IPS-18a (cell line): ENCODE results near the gene ZSCAN12.

Experiments used
- H3K27ac ChIP-seq: one replicate; pipeline ENCODE4 v1.5.1; 2013; ENCODE audit warnings: low read length
- H3K27me3 ChIP-seq: one replicate; pipeline ENCODE4 v1.6.1; 2013; ENCODE audit warnings: mild to moderate bottlenecking, low read length; ENCODE audit not compliant: control insufficient read depth, insufficient read depth
- H3K36me3 ChIP-seq: one replicate; pipeline ENCODE4 v1.6.1; 2013; ENCODE audit warnings: low read depth, low read length; ENCODE audit not compliant: control insufficient read depth
- H3K4me1 ChIP-seq: one replicate; pipeline ENCODE4 v1.6.1; 2013; ENCODE audit warnings: low read depth, low read length; ENCODE audit not compliant: control insufficient read depth
- H3K4me3 ChIP-seq: one replicate; pipeline ENCODE4 v1.5.1; 2013; ENCODE audit warnings: low read length
- H3K9ac ChIP-seq: one replicate; pipeline ENCODE4 v1.6.1; 2013; ENCODE audit warnings: mild to moderate bottlenecking, low read length, moderate library complexity
- H3K9me3 ChIP-seq: one replicate; pipeline ENCODE4 v1.6.1; 2013; ENCODE audit warnings: low read depth, low read length; ENCODE audit not compliant: control insufficient read depth

ZSCAN12 gene

DNA sequence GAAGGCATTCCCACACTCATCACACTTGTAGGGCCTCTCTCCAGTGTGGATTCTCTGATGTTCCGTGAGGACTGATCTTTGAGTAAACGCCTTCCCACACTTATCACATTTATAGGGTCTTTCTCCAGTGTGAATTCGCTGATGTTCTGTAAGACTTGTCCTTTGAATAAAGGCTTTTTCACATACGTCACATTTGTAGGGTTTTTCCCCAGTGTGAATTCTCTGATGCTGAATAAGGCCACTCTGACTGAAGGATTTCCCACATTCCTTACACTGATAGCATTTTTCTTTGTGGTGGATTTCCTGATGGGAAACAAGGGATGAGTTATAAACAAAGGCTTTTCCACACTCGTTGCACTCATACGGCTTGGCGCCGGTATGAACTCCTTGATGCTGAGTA is 8.9 kb downstream of the ZSCAN12 start:
- Histone ChIP-seq H3K36me3 (peaks cover 57% of the 10 kb centered on the region), H3K27ac (no peak overlapping the region)

DNA sequence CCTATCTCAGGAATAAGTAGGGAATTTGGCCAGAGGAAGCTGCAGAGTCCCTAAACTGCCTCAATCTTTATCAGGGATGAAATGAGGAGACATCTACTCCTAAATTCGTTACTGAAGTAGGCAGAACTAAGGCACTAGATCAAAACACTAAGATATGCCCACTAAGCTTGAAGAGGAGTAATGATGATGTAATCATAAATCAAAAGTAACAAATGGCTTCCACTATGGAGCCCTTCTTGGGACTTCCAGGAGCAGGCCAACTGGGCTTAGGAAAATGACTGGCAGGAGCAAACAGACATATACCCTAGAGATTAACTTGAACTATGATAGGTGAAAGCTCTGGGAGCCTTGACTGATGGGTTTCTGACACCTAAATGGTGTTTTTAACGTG is 15.4 kb downstream of the ZSCAN12 start:
- peak overlapping the region; percentile 56 for H3K4me3 ChIP-seq
- no peaks in the 10 kb centered on the region for H3K27me3 ChIP-seq
- H3K36me3 ChIP-seq = peaks cover 41% of the 10 kb centered on the region
- no peaks in the 10 kb centered on the region for H3K9me3 ChIP-seq
- H3K9ac ChIP-seq = no peak overlapping the region
- H3K4me1 ChIP-seq = peaks cover 7% of the 10 kb centered on the region
- H3K27ac ChIP-seq = no peak overlapping the region

More for the DNA sequence above, 8.9 kb downstream of the ZSCAN12 start:
- Histone ChIP-seq H3K9ac (no peak overlapping the region), H3K4me3 (no peak overlapping the region), H3K9me3 (no peaks in the 10 kb centered on the region), H3K4me1 (no peaks in the 10 kb centered on the region), H3K27me3 (no peaks in the 10 kb centered on the region)

- peak overlapping the region; percentile 38 for H3K27ac ChIP-seq
- no peaks in the 10 kb centered on the region for H3K9me3 ChIP-seq
- H3K4me1 ChIP-seq = peaks cover 7% of the 10 kb centered on the region
- peaks cover 38% of the 10 kb centered on the region for H3K36me3 ChIP-seq
- H3K27me3 ChIP-seq = no peaks in the 10 kb centered on the region
- peak overlapping the region; percentile 56 for H3K4me3 ChIP-seq
- peak overlapping the region; percentile 66 for H3K9ac ChIP-seq
Observed at GRCh38 chr6:28383235-28384142, 16.1 kb downstream of the ZSCAN12 start.

DNA sequence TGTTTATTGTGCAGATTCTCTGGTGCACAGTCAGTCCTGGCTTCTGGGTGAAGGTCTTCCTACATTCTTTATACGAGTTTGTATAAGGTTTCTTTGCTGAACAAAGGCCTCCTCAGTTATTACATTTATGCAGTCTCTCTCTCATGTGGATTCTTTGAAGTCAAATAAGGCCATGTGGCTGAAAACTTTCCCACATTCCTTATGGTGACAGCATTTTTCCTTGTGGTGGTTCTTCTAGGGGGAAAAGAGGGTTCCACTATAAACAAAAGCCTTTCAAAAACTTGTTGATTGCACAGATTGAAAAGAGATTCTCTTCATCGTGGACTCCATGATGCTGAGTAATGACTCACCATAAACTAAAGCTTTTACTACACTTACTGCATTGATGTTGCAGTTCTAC is 19.2 kb downstream of the ZSCAN12 start:
- Histone ChIP-seq H3K4me1 (peaks cover 7% of the 10 kb centered on the region), H3K9ac (no peak overlapping the region), H3K36me3 (peaks cover 26% of the 10 kb centered on the region), H3K4me3 (no peak overlapping the region), H3K9me3 (no peaks in the 10 kb centered on the region), H3K27ac (no peak overlapping the region), H3K27me3 (no peaks in the 10 kb centered on the region)

- H3K9me3 ChIP-seq = no peaks in the 10 kb centered on the region
- peaks cover under 1% of the 10 kb centered on the region for H3K4me1 ChIP-seq
- no peak overlapping the region for H3K27ac ChIP-seq
- no peak overlapping the region for H3K4me3 ChIP-seq
- peaks cover 23% of the 10 kb centered on the region for H3K36me3 ChIP-seq
- H3K27me3 ChIP-seq = no peaks in the 10 kb centered on the region
- no peak overlapping the region for H3K9ac ChIP-seq
Observed at GRCh38 chr6:28378644-28379043, 20.9 kb downstream of the ZSCAN12 start.

- H3K27me3 ChIP-seq = no peaks in the 10 kb centered on the region
- peaks cover 23% of the 10 kb centered on the region for H3K36me3 ChIP-seq
- no peak overlapping the region for H3K4me3 ChIP-seq
- no peaks in the 10 kb centered on the region for H3K4me1 ChIP-seq
- no peak overlapping the region for H3K9ac ChIP-seq
- H3K27ac ChIP-seq = no peak overlapping the region
- no peaks in the 10 kb centered on the region for H3K9me3 ChIP-seq
Observed at GRCh38 chr6:28377879-28378278, 21.7 kb downstream of the ZSCAN12 start.

GRCh38 chr6:28373925-28374324 is 25.6 kb downstream of the ZSCAN12 start:
- H3K27me3 ChIP-seq = no peaks in the 10 kb centered on the region
- H3K9ac ChIP-seq = no peak overlapping the region
- no peak overlapping the region for H3K27ac ChIP-seq
- no peaks in the 10 kb centered on the region for H3K4me1 ChIP-seq
- no peaks in the 10 kb centered on the region for H3K9me3 ChIP-seq
- H3K36me3 ChIP-seq = peaks cover under 1% of the 10 kb centered on the region
- no peak overlapping the region for H3K4me3 ChIP-seq

GRCh38 chr6:28371706-28372451 is 27.7 kb downstream of the ZSCAN12 start:
- no peak overlapping the region for H3K27ac ChIP-seq
- H3K4me3 ChIP-seq = no peak overlapping the region
- H3K36me3 ChIP-seq = no peaks in the 10 kb centered on the region
- H3K4me1 ChIP-seq = no peaks in the 10 kb centered on the region
- no peaks in the 10 kb centered on the region for H3K9me3 ChIP-seq
- H3K9ac ChIP-seq = no peak overlapping the region
- H3K27me3 ChIP-seq = no peaks in the 10 kb centered on the region

DNA sequence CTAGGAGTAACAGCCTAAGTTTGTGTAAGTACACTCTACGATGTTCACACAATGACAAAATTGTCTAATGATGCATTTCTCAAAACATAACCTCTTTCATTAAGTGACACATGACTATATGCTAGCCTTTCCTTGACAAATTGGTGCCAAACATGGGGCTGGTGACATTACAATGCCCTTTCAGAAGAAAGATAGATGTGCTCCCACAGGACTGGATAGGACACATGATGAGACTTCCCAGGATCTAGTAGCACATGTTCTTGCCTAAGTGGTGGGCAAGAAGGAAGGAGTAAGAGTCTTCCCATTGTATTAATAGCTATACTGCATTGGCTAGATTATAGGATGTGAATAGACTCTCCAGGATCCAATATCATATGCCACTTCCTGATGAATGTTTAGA is 28.3 kb downstream of the ZSCAN12 start:
- no peak overlapping the region for H3K4me3 ChIP-seq
- H3K9me3 ChIP-seq = no peaks in the 10 kb centered on the region
- no peak overlapping the region for H3K27ac ChIP-seq
- H3K27me3 ChIP-seq = no peaks in the 10 kb centered on the region
- H3K9ac ChIP-seq = no peak overlapping the region
- no peaks in the 10 kb centered on the region for H3K4me1 ChIP-seq
- peaks cover 3% of the 10 kb centered on the region for H3K36me3 ChIP-seq

DNA sequence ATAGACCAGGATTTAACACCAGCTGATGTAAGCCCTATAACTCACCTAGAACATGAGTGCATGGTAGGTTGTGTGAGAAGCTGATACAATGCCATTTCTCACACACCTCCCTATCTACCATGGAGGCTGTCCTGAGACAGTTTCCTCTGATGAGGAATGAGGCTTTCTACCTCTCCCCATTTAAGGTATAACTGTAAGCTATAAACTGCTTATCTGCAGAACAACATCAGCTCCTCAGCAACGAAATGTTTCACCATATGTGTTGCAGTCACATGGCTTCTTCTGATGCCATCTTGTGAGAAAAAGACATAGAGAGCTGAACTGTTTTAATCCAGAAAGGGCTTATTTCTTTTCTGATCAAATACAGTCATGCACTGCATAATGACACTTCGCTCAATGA is 29.1 kb downstream of the ZSCAN12 start:
- H3K9ac ChIP-seq = no peak overlapping the region
- H3K9me3 ChIP-seq = no peaks in the 10 kb centered on the region
- H3K4me3 ChIP-seq = no peak overlapping the region
- H3K27me3 ChIP-seq = no peaks in the 10 kb centered on the region
- H3K4me1 ChIP-seq = no peaks in the 10 kb centered on the region
- H3K27ac ChIP-seq = no peak overlapping the region
- H3K36me3 ChIP-seq = peaks cover 11% of the 10 kb centered on the region

DNA sequence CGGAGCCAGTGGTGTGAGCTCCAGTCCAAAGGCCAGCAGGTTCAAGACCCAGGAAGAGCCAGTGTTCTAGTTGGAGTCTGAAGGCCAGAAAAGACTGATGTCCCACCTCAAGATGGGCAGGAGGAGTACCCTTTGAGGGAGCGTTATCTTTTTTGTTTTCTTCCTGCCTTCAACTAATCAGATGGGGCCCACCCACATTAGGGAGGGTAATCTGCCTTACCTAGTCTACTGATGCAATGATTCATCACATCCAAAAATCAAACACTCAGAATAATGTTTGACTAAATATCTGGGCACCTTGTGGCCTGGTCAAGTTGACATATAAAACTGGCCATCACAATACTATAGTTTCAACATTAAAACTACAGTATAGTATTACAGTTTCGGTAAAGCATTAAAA is 30.1 kb downstream of the ZSCAN12 start:
- Histone ChIP-seq H3K9ac (no peak overlapping the region), H3K27me3 (no peaks in the 10 kb centered on the region), H3K36me3 (peaks cover 18% of the 10 kb centered on the region), H3K9me3 (no peaks in the 10 kb centered on the region), H3K27ac (no peak overlapping the region), H3K4me3 (no peak overlapping the region), H3K4me1 (no peaks in the 10 kb centered on the region)
